Esophagus muscularis mucosa (tissue), 4 donors: ENCODE results near the gene SIX2. TPM values are rescaled to one million over a fixed set of nuclear protein-coding genes. Genes with fewer than 3 reads are reported as not detected.
A peak's percentile ranks its signal among the peaks of the same experiment; 100 is the strongest.

ENCODE experiments used
- DNase-seq: peaks from one replicate; pipeline ENCODE4 v3.0.0-alpha.2; 2017; ENCODE audit errors: extremely low spot score
- H3K27ac ChIP-seq, 4 donors: fragments of 200-600 bp; sonication (generic); replicated peaks in 1 of 4; 1 replicate in 3 of 4; 2 replicates in 1 of 4; pipeline ENCODE4 v1.5.1; 2016 to 2019; ENCODE audit warnings: mild to moderate bottlenecking in 1 of 4
- H3K27me3 ChIP-seq, 4 donors: fragments of 200-600 bp; sonication (generic); one replicate each; pipeline versions ENCODE4 v1.5.1 to v1.6.0; 2016 to 2019
- H3K36me3 ChIP-seq, 4 donors: fragments of 200-600 bp; sonication (generic); one replicate each; pipeline ENCODE4 v1.5.1; 2016 to 2019
- H3K4me1 ChIP-seq, 4 donors: fragments of 200-600 bp; sonication (generic); one replicate each; pipeline ENCODE4 v1.5.1; 2016 to 2019
- H3K4me3 ChIP-seq, 4 donors: fragments of 200-600 bp; sonication (generic); 1 replicate in 2 of 4; 2 replicates in 2 of 4; pipeline ENCODE4 v1.5.1; 2016 to 2019; ENCODE audit warnings: mild to moderate bottlenecking in 4 of 4, moderate library complexity in 1 of 4
- H3K9me3 ChIP-seq, 4 donors: fragments of 200-600 bp; sonication (generic); 1 replicate in 3 of 4; 2 replicates in 1 of 4; pipeline ENCODE4 v1.5.1; 2016 to 2019
- CTCF ChIP-seq, 3 experiments: fragments of 200-600 bp in 2 of 3; fragments of 450-650 bp in 1 of 3; sonication (generic) in 2 of 3; IDR thresholded peaks; one replicate each; pipeline ENCODE4 v1.5.1; 2017 to 2019; ENCODE audit warnings: antibody characterized with exemption in 3 of 3, mild to moderate bottlenecking in 2 of 3, moderate library complexity in 1 of 3
- EP300 ChIP-seq: sonication (generic); formaldehyde crosslinking; IDR thresholded peaks from one replicate; pipeline ENCODE4 v1.6.1; 2017; ENCODE audit warnings: antibody characterized with exemption
- POLR2A ChIP-seq: fragments of 450-650 bp; IDR thresholded peaks from one replicate; pipeline ENCODE4 v1.6.1; 2017; ENCODE audit warnings: antibody characterized with exemption, moderate library complexity, mild to moderate bottlenecking, low read depth
- POLR2AphosphoS5 ChIP-seq, 2 donors: sonication (generic); formaldehyde crosslinking; IDR thresholded peaks; one replicate each; pipeline ENCODE4 v1.6.1; 2017; ENCODE audit warnings: antibody characterized with exemption in 2 of 2
- WGBS: methylation state at CpG from one replicate; pipeline ENCODE4 v1.1.5; 2018; 5-methylcytosine and 5-hydroxymethylcytosine counted together
- intact Hi-C: fragments of 100-400 bp; cut with DNase I; formaldehyde crosslinking; loops from one replicate; pipeline ENCODE4 v1.15.1; 2023
- total RNA-seq, 4 donors: library from RNA; depleted of rRNA; stranded (reverse); fragments of >200 nt; gene quantifications; one replicate each; pipeline versions ENCODE4 v1.1.0 to v1.2.1, GENCODE V29; 2016

Gene SIX2
- total RNA-seq, 4 donors from 2014 or later: under 0.01 to 1.9 (median 1.5) TPM

GRCh38 chr2:44981714-44982108 is 27.5 kb downstream of the SIX2 start:
- Histone ChIP-seq H3K4me3 (no peak overlapping the region), H3K36me3 (no peaks in the 10 kb centered on the region), H3K4me1 (peaks cover 0 to 6% (median 0%) of the 10 kb centered on the region in 4 donors), H3K9me3 (no peaks in the 10 kb centered on the region), H3K27me3 (peaks cover 0 to 59% (median 0%) of the 10 kb centered on the region in 4 donors), H3K27ac (no peak overlapping the region)
- intact Hi-C loops: loop anchor here (2.0 kb wide), 1 partner anchor 513 kb away; no protein-coding TSS in a partner anchor
- DNase-seq: no peak
- 13% methylated on average over 13 of the region's 14 CpGs for WGBS
- TF ChIP-seq EP300 (no peak), POLR2AphosphoS5 (IDR thresholded peaks at IDR 0.05) (peak in 1 of 2 donors; percentile 12), CTCF (IDR thresholded peaks at IDR 0.05) (peak; percentile 76 to 86 (median 84))

- TF ChIP-seq POLR2AphosphoS5 (IDR thresholded peaks at IDR 0.05) (no peak), CTCF (IDR thresholded peaks at IDR 0.05) (no peak)
- H3K4me3 ChIP-seq: no peak overlapping the region
- WGBS: 55% methylated on average over 9 of the region's 9 CpGs
- peaks cover 0 to 58% (median 0%) of the 10 kb centered on the region in 4 donors for H3K27me3 ChIP-seq
- H3K9me3 ChIP-seq: no peaks in the 10 kb centered on the region
- intact Hi-C loops: loop anchor here (2.0 kb wide), 1 partner anchor 514 kb away; no protein-coding TSS in a partner anchor
- no peaks in the 10 kb centered on the region for H3K36me3 ChIP-seq
- H3K27ac ChIP-seq: no peak overlapping the region
- no peak for DNase-seq
- peaks cover 0 to 6% (median 0%) of the 10 kb centered on the region in 4 donors for H3K4me1 ChIP-seq
Measured at GRCh38 chr2:44980751-44981713, 28.2 kb downstream of the SIX2 start.

GRCh38 chr2:44979581-44979980 is 29.7 kb downstream of the SIX2 start:
- Histone ChIP-seq H3K27me3 (peaks cover 0 to 67% (median 0%) of the 10 kb centered on the region in 4 donors), H3K9me3 (no peaks in the 10 kb centered on the region), H3K27ac (no peak overlapping the region), H3K4me3 (no peak overlapping the region), H3K4me1 (peaks cover 0 to 6% (median 0%) of the 10 kb centered on the region in 4 donors), H3K36me3 (no peaks in the 10 kb centered on the region)
- WGBS: 69% methylated on average over 10 of the region's 11 CpGs
- intact Hi-C loops: no loop called here
- no peak for TF ChIP-seq POLR2A
- TF ChIP-seq CTCF (IDR thresholded peaks at IDR 0.05): no peak
- no peak for TF ChIP-seq EP300
- no peak for TF ChIP-seq POLR2AphosphoS5 (IDR thresholded peaks at IDR 0.05)
- no peak for DNase-seq

- H3K4me1 ChIP-seq: no peaks in the 10 kb centered on the region
- H3K36me3 ChIP-seq: no peaks in the 10 kb centered on the region
- 80% methylated on average over 23 of the region's 24 CpGs for WGBS
- intact Hi-C loops: no loop called here
- no peak for DNase-seq
- no peaks in the 10 kb centered on the region for H3K9me3 ChIP-seq
- no peak overlapping the region for H3K27ac ChIP-seq
- TF ChIP-seq POLR2A: no peak
- no peak for TF ChIP-seq CTCF (IDR thresholded peaks at IDR 0.05)
- TF ChIP-seq EP300: no peak
- no peak for TF ChIP-seq POLR2AphosphoS5 (IDR thresholded peaks at IDR 0.05)
- no peak overlapping the region for H3K4me3 ChIP-seq
- H3K27me3 ChIP-seq: peaks cover 0 to 72% (median 0%) of the 10 kb centered on the region in 4 donors
Measured at GRCh38 chr2:44975571-44976450, 33.4 kb downstream of the SIX2 start.
